ENCODE data around the gene ABCB9. TPM values are rescaled to one million over a fixed set of nuclear protein-coding genes. Genes with fewer than 3 reads are reported as not detected.
"Not testable (repeated sequence)": the region's sequence is repeated elsewhere in the genome, so short reads cannot be mapped to it uniquely, and the experiment has no call there.

ABCB9 gene
- total RNA-seq, 1 donor from 2014 or later: 4.4 TPM

DNA sequence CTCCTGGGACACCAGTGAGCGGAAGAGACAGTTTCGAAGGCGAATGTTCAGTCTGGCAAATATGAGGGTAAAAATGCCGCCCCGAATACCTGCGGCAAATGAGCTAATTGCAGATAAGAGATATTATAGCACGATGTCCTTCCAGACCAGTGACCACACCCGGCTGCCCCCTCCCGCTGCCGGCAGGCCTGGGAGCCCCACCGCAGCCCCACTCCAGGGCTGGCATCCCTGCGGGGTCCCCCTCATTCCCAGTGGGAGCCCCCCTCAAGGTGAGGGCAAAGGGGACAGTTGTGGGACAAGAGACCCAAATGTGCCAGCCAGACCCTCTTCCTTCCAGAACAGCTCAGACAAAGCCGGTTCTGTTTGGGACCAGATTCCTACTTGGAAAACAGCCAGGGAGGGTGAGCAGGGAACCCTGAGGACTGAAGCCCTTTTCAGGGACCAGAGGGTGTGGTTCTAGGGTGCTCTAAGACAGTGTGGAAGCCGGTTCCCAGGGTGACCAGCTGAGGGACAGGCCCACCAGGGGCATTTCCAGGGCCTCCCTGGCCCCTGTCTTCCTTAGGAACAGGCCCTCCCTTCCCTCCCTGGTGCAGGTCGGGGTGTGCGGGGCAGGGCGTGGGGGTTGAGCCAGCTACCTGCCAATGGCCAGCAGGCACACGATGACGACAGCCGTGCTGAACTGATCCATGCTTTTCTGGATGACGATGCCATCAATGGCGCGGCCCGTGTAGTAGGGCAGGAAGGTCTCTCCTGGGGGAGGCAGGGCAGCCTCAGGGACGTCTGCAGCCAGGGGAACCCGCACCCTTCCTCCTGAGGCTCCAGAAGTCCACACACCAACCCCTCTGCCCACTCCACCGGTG, 16.2 kb downstream of the ABCB9 start:
- peak; percentile 33 for DNase-seq (ENCODE audit: missing footprints)
- no peak for ATAC-seq
- intact Hi-C loops (cut with DNase I): no loop called here

GRCh38 chr12:122949405-122949804, 16.9 kb downstream of the ABCB9 start:
- DNase-seq (ENCODE audit: missing footprints) (peak; percentile 42), ATAC-seq (no peak)
- intact Hi-C loops (cut with DNase I): no loop called here

GRCh38 chr12:122948605-122949004, 17.7 kb downstream of the ABCB9 start:
- peak; percentile 43 for DNase-seq (ENCODE audit: missing footprints)
- intact Hi-C loops (cut with DNase I): no loop called here
- ATAC-seq: no peak

GRCh38 chr12:122947352-122947792, 18.9 kb downstream of the ABCB9 start:
- intact Hi-C loops (cut with DNase I): no loop called here
- ATAC-seq: peak; percentile 11
- DNase-seq (ENCODE audit: missing footprints): peak; percentile 81

DNA sequence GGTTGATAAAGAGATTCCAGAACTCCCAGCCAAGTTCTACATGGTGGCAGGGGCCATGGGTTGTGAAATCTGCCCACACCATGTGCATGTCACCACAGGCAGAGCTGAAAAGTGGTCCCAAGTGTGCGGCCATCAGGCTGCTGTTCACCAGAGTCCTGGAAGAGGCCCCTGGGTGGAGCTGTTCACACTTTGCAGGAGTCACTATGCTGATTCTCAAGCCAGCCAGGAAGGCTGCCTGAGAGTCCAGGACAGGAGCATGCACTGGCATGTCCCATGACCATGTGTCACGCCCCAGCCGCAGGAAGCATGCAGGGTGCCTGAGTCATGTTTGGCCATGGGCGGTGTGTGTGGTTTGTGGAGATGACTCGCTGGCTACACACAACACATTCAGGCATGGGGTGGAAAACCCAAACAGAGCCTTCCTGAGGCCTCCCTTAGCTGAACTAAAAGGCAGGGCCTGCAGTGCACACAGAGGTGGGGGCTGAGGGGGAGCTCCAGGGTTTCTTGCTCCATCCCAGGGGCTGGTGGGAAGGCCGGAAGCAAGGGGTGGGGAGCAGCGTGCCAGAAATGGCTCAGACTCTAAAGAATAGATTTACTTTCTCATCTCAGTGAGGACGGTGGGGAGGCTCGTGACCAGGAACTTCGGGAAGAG, 19.4 kb downstream of the ABCB9 start:
- intact Hi-C loops (cut with DNase I): no loop called here
- peak; percentile 87 for DNase-seq (ENCODE audit: missing footprints)
- ATAC-seq: peak; percentile 47

DNA sequence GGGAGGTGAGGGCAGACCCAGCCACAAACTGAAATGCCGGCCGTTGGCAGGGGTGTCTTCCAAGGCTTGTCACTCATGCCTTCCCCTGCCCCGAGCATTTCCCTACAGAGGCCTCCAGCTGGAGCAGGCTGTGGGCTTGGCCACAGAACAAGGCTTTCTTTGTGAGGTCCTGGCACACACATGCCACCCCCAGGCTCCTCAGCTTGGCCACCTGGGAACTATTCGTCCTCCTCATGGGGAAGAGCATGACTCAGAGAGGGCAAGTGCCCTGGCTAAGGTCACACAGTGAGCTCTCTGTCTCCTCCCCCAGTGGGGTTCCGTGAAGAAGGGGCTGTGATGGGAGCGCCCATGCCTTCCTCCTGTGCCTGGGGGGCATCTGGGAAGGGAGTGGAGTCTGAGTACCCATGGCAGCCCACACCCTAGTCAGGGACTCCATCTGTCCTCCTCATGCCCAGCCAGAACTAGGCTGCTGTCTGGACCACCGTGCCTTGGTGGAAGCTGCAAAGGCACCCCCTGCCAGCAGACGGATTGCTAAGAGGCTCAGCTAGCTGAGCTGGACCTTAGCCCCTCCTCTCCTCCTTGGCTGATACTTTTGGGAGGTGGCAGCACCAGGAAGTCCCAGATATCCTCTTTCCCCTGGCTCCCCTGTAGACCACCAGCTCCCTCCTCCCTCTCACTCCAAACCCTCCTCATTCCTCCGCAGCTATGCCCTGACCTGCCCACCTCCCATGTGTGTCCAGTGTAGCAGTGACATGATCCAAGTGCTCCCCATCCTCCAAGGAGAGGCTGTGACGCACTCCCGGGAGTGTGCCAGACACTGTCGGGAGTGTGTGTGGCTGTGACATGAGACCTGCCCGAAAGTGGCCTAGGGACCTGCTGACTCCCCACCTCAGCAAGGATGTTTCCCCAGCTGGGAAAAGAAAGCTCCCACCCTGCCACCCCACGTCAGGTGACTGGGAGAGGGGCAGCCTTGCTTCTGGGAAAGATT, 21.4 kb downstream of the ABCB9 start:
- ATAC-seq: no peak
- intact Hi-C loops (cut with DNase I): loop anchor here (5.0 kb wide), 1 partner anchor 48 kb away; the partner anchor contains the start of gene VPS37B
- DNase-seq (ENCODE audit: missing footprints): peak; percentile 35

GRCh38 chr12:122943196-122943595, 23.1 kb downstream of the ABCB9 start:
- ATAC-seq (no peak), DNase-seq (ENCODE audit: missing footprints) (peak; percentile 51)
- intact Hi-C loops (cut with DNase I): loop anchor here (5.0 kb wide), 1 partner anchor 46 kb away; the partner anchor contains the start of gene VPS37B

GRCh38 chr12:122942637-122943036, 23.6 kb downstream of the ABCB9 start:
- ATAC-seq (no peak), DNase-seq (ENCODE audit: missing footprints) (peak; percentile 1)
- intact Hi-C loops (cut with DNase I): loop anchor here (5.0 kb wide), 1 partner anchor 45 kb away; the partner anchor contains the start of gene VPS37B

DNA sequence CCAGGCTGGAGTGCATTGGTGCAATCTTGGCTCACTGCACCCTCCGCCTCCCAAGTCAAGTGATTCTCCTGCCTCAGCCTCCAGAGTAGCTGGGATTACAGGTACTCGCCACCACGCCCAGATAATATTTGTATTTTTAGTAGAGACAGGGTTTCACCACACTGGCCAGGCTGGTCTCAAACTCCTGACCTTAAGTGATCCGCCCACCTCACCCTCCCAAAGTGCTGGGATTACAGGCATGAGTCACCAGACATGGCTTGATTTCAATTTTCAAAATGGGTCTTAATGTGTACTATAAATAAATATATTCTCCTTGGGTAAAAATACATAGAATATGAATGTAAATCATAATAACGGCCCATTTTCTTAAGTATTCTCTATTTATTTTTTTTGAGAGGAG, 24.9 kb downstream of the ABCB9 start:
- intact Hi-C loops (cut with DNase I): loop anchor here (5.0 kb wide), 1 partner anchor 44 kb away; the partner anchor contains the start of gene VPS37B
- not testable (repeated sequence) for ATAC-seq; DNase-seq (ENCODE audit: missing footprints)

- DNase-seq (ENCODE audit: missing footprints) (no peak), ATAC-seq (no peak)
- intact Hi-C loops (cut with DNase I): no loop called here
These were observed 27.1 kb downstream of the ABCB9 start for GRCh38 chr12:122939125-122939524.

DNA sequence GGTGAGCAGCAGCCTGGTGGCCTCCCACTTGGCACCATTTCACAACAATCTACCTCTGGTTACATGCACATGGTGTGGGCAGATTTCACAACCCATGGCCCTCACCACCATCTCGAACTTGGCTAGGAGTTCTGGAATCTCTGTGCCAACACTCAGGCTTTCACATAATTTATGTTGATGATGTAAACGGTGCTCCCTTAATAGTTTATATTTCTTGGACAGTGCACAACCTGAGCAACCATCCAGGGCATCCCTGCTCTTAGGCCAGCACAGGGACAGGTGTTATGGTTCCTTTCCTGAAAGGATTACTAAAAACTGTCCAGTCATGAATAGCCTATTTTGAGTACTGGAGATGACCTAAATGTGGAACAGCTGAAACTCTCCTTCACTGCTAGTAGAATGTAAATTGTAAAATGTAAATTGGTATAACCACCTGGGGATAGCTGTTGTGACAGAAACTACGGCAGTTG, 28.6 kb downstream of the ABCB9 start:
- intact Hi-C loops (cut with DNase I): no loop called here
- DNase-seq (ENCODE audit: missing footprints) (no peak), ATAC-seq (no peak)

- intact Hi-C loops (cut with DNase I): no loop called here
- ATAC-seq (no peak), DNase-seq (ENCODE audit: missing footprints) (peak; percentile 42)
These were observed 30.9 kb downstream of the ABCB9 start for GRCh38 chr12:122935318-122935717.

DNA sequence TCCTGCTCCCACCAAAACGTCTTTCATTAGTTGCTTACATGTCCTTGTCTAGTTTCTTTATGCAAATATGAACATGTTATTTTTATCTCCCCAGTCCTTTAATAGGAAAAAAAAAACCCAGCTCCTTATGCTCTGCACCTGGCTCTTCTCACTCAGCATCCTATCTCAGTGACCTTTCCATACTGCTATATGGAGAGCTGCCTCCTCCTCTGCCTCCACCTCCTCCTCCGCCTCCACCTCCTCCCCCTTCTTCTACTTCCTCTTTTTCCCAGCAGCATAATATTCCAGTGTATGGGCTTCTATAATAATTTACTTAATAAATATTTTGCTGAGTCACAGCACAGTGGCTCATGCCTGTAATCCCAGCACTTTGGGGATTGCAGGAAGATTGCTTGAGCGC, 31.5 kb downstream of the ABCB9 start:
- no peak for ATAC-seq
- intact Hi-C loops (cut with DNase I): no loop called here

DNA sequence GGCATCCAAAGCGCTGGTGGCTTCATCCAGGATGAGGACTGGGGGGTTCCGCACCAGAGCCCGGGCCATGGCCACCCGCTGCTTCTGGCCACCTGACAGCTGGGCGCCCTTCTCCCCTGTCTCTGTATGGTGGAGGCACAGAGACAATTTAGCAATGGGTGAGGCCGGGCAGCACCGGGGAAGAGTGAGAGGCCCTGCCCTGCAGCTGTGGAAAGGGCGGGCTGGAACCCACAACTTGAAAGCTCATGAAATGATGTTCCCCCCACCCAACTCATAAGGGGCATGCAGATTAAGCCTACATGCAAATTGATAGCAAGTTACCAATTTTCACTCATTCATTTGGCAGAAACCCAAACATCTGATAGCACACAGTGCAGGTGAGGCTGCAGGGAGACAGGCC, 34.1 kb downstream of the ABCB9 start:
- intact Hi-C loops (cut with DNase I): no loop called here
- no peak for ATAC-seq

More for the DNA sequence above, 31.5 kb downstream of the ABCB9 start:
- no peak for DNase-seq (ENCODE audit: missing footprints)

DNA sequence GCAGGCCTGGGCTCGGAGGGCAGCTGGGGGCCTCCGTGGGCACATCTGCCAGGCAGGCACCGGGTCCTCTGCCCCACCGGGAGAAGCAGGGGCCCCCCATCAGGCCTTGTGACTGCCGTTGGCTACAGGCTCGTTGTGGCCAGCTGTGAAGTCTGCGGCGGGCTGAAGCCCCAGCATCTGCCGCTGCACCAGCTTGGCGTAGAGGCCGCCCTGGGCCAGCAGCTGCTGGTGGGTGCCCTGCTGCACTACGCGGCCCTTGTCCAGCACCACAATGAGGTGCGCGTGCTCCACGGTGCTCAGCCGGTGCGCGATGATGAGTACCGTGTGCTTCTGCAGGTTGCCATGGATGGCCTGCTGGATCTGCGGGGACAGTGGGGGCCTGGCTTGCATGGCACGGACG, 36.5 kb downstream of the ABCB9 start:
- DNase-seq (ENCODE audit: missing footprints) (peak; percentile 48), ATAC-seq (no peak)
- intact Hi-C loops (cut with DNase I): no loop called here

More for the DNA sequence above, 34.1 kb downstream of the ABCB9 start:
- DNase-seq (ENCODE audit: missing footprints): no peak

- intact Hi-C loops (cut with DNase I): no loop called here
- no peak for ATAC-seq
- peak; percentile 40 for DNase-seq (ENCODE audit: missing footprints)
These were observed 37.1 kb downstream of the ABCB9 start for GRCh38 chr12:122929148-122929538.

DNA sequence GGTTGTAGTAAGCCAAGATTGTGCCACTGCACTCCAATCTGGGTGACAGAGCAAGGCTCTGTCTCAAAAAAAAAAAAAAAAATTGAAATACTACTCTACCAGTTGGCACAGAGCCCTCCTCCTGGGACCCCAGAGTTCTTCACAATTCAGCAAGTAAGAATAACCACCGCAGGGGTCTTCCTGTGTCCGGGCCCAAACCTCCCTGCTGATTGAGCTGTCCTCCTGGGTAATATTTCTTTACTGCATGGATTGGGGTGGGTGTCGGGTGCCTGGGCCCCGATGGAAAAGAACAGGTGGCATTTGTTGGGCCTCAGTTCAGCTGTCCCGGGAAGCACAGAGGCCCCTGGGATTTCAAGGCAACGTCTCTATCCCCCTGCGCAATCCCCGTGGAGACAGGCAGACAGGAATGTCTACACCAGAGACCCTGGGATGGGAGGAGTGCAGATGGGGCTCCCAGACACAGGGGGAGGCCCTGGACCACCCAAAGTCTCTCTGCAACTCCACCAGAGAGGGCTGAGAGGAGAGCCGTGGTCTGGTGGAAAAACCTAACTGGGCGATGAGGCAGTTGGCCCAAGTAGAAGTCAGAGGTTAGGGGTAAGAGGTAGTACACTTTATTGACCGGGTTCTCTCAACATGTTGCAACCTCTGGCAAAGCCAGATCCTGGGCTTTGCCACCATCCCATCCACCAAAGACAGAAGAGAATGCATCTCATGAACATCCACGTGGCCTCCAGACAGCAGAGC, 37.7 kb downstream of the ABCB9 start:
- DNase-seq (ENCODE audit: missing footprints) (peak; percentile 14), ATAC-seq (no peak)
- intact Hi-C loops (cut with DNase I): no loop called here

All from Right ventricle myocardium inferior (tissue), 1 donor.